HG02840 (cell line): ENCODE results near the gene KAT2B.

ENCODE experiments used
- ATAC-seq: cut with Tn5 transposase; IDR thresholded peaks from one replicate; pipeline ENCODE4 v1.9.1; 2021; ENCODE audit warnings: mild to moderate bottlenecking, moderate library complexity, moderate number of reproducible peaks; ENCODE audit not compliant: unreplicated experiment, low FRiP score

KAT2B gene

GRCh38 chr3:20062996-20063395, 22.8 kb downstream of the KAT2B start:
- no peak for ATAC-seq

GRCh38 chr3:20064387-20064786, 24.1 kb downstream of the KAT2B start:
- no peak for ATAC-seq

- no peak for ATAC-seq
These were observed 24.7 kb downstream of the KAT2B start for GRCh38 chr3:20064796-20065564.

- no peak for ATAC-seq
These were observed 25.8 kb downstream of the KAT2B start for GRCh38 chr3:20066079-20066478.

GRCh38 chr3:20066850-20067617, 26.8 kb downstream of the KAT2B start:
- no peak for ATAC-seq

GRCh38 chr3:20068512-20069177, 28.4 kb downstream of the KAT2B start:
- no peak for ATAC-seq

GRCh38 chr3:20069178-20069532, 28.9 kb downstream of the KAT2B start:
- ATAC-seq, result no peak

GRCh38 chr3:20071175-20071574, 30.9 kb downstream of the KAT2B start:
- no peak for ATAC-seq

GRCh38 chr3:20072422-20072821, 32.2 kb downstream of the KAT2B start:
- no peak for ATAC-seq

- no peak for ATAC-seq
These were observed 32.8 kb downstream of the KAT2B start for GRCh38 chr3:20073068-20073467.

GRCh38 chr3:20073683-20074082, 33.4 kb downstream of the KAT2B start:
- ATAC-seq, result no peak

GRCh38 chr3:20074226-20075063, 34.2 kb downstream of the KAT2B start:
- ATAC-seq, result no peak

GRCh38 chr3:20075197-20075596, 35.0 kb downstream of the KAT2B start:
- no peak for ATAC-seq

GRCh38 chr3:20076296-20076997, 36.2 kb downstream of the KAT2B start:
- no peak for ATAC-seq

GRCh38 chr3:20077068-20077467, 36.8 kb downstream of the KAT2B start:
- no peak for ATAC-seq

GRCh38 chr3:20078194-20078714, 38.0 kb downstream of the KAT2B start:
- no peak for ATAC-seq

GRCh38 chr3:20079621-20080020, 39.4 kb downstream of the KAT2B start:
- ATAC-seq, result no peak

GRCh38 chr3:20080956-20081554, 40.8 kb downstream of the KAT2B start:
- ATAC-seq, result peak; percentile 74

- ATAC-seq, result no peak
These were observed 43.0 kb downstream of the KAT2B start for GRCh38 chr3:20083253-20083652.
